ENCODE measurements around the gene GABRG3. TPM values are rescaled to one million over a fixed set of nuclear protein-coding genes. Genes with fewer than 3 reads are reported as not detected.

GABRG3 gene
- total and polyA plus RNA-seq, 2 of the 4 experiments (the other 2 are of a cell fraction), result not detected

DNA sequence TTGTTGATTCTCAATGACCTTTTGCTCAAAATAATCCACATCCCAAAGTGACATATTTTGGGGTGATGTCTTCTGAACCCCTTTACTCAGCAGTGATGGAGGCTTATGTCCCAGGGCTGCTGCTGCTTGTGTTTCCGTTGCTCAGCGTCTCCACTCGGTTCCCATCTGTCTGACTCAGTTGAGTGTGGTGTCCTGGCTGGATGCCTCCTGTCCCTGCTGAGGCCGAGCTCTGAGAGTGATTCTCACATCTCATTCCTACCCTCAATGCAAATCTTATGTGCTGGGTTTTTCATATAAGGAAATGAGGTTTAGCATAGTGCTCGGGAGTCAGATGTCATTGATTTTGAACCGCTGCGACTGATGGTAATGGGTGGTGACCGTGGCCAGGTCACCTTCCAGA lies 247.4 kb downstream of the GABRG3 start:
- intact Hi-C loops (cut with micrococcal nuclease) (no loop called here), dilution Hi-C loops (cut with HindIII; ENCODE audit: low sequenced_read_pairs, unreplicated experiment) (no loop called here), in situ Hi-C loops (cut with MboI; ENCODE audit: low sequenced_read_pairs) (no loop called here)
- H3K9ac ChIP-seq (ENCODE audit: low read depth, low read length), result no peak overlapping the region
- POLR2A ChIA-PET (ENCODE audit: unreplicated experiment), result no interaction called here
- H3K23ac ChIP-seq (ENCODE audit: low read depth, low read length), result no peak overlapping the region
- H2AK5ac ChIP-seq (ENCODE audit: low read depth, low read length), result no peak overlapping the region
- H3K14ac ChIP-seq (replicated peaks; ENCODE audit: low read depth, low read length), result no peak overlapping the region
- no peak overlapping the region for H2AFZ ChIP-seq (replicated peaks; ENCODE audit: low read length, poor library complexity)
- H3K36me3 ChIP-seq (ENCODE audit: control insufficient read depth, insufficient read depth, low read length), result no peaks in the 10 kb centered on the region
- no peak overlapping the region for H2BK120ac ChIP-seq (ENCODE audit: low read depth, low read length)
- no peak overlapping the region for H4K91ac ChIP-seq (ENCODE audit: insufficient read depth, low read depth, low read length)
- H4K5ac ChIP-seq (ENCODE audit: low read depth, low read length), result no peak overlapping the region
- H2BK15ac ChIP-seq (ENCODE audit: low read depth, low read length), result no peak overlapping the region
- H3K27ac ChIP-seq (ENCODE audit: insufficient read depth, low read length), result no peak overlapping the region
- no peaks in the 10 kb centered on the region for H3K27me3 ChIP-seq (ENCODE audit: control insufficient read depth, insufficient read depth, low read length)
- BruUV-seq (replicated peaks), result no TSS peak
- no peaks in the 10 kb centered on the region for H3K4me1 ChIP-seq (ENCODE audit: control insufficient read depth, insufficient read depth, low read length)
- H2BK20ac ChIP-seq (ENCODE audit: low read depth, low read length), result no peak overlapping the region
- no peak for TF ChIP-seq MXI1 (IDR thresholded peaks at IDR 0.05; ENCODE audit: borderline replicate concordance, low read depth, low read length)
- TF ChIP-seq POLR2A (IDR thresholded peaks at IDR 0.05; ENCODE audit: low read depth, low read length), result no peak
- TF ChIP-seq, protein P1, sequence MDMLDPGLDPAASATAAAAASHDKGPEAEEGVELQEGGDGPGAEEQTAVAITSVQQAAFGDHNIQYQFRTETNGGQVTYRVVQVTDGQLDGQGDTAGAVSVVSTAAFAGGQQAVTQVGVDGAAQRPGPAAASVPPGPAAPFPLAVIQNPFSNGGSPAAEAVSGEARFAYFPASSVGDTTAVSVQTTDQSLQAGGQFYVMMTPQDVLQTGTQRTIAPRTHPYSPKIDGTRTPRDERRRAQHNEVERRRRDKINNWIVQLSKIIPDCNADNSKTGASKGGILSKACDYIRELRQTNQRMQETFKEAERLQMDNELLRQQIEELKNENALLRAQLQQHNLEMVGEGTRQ (IDR thresholded peaks at IDR 0.05; ENCODE audit: low read depth, low read length), result no peak
- no peak for TF ChIP-seq RCOR1 (IDR thresholded peaks at IDR 0.05; ENCODE audit: insufficient replicate concordance, low read length)
- TF ChIP-seq CHD1 (IDR thresholded peaks at IDR 0.05; ENCODE audit: low read depth, low read length), result no peak
- no peak for TF ChIP-seq MAFK (IDR thresholded peaks at IDR 0.05; ENCODE audit: low read depth, low read length)
- TF ChIP-seq CTCF (conservative IDR thresholded peaks at IDR 0.05; ENCODE audit: low read depth, low read length), result no peak
- DNase-seq (no peak), ATAC-seq (ENCODE audit: low read depth) (no peak)
- no CpG with 5 or more reads among the region's 8 CpGs for WGBS, 2 experiments (ENCODE audit: extremely low coverage in 2 of 2, insufficient read length in 1 of 2)
- H3K56ac ChIP-seq (ENCODE audit: extremely low read depth, insufficient read depth, low read length), result no peak overlapping the region
- no peak overlapping the region for H2BK5ac ChIP-seq (ENCODE audit: low read depth, low read length, poor library complexity, severe bottlenecking)
- H3K9me3 ChIP-seq (ENCODE audit: control insufficient read depth, insufficient read depth, low read length), result peaks cover 39% of the 10 kb centered on the region
- no peak overlapping the region for H3K18ac ChIP-seq (ENCODE audit: low read depth, low read length)
- H4K8ac ChIP-seq (ENCODE audit: low read depth in 2 of 2, low read length in 2 of 2), result no peak overlapping the region
- H3K4me3 ChIP-seq (ENCODE audit: insufficient read depth, low read depth, low read length), result no peak overlapping the region
- no peaks in the 10 kb centered on the region for H4K20me1 ChIP-seq (ENCODE audit: insufficient read depth, low read length)
- CTCF ChIA-PET, result no interaction called here
- no peak overlapping the region for H2AK9ac ChIP-seq (replicated peaks; ENCODE audit: low read depth, low read length, poor library complexity)
- no peak overlapping the region for H3K4me2 ChIP-seq (ENCODE audit: low read depth, low read length)
- H3K4ac ChIP-seq (ENCODE audit: low read depth, low read length), result no peak overlapping the region
- no peaks in the 10 kb centered on the region for H3K9me1 ChIP-seq (ENCODE audit: insufficient read depth, low read length)
- no peaks in the 10 kb centered on the region for H3K79me1 ChIP-seq (ENCODE audit: low read depth in 1 of 2, low read length in 2 of 2)

Data from IMR-90 (cell line).